Activated CD8-positive, alpha-beta memory T cell treated with anti-CD3 and anti-CD28 coated beads, Interleukin-2, amount 50 U/mL, for 4 hours (primary cell): Measurements from ENCODE around the gene CNTN5.

ENCODE experiments used
- DNase-seq: peaks from one replicate; pipeline ENCODE4 v3.0.0-alpha.2; 2020

CNTN5 gene

DNA sequence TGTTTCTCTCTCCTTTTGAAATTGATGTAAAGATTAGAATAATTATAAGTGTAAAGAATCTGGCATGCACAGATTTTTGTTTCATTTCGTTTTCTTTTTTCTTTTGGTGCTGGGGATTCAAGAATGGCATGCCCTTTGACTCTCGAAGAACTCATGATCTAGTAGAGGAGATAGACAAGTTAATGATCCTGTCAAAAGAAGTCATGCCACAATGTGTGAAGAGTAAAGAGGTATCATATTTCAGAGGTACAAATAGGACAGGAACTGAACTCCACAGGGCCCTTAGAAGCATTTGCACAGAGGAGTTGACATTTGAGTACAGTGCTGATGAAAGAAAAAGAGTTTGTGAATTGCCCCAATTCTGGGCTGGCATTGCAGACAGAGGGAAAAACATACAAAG is 958.3 kb downstream of the CNTN5 start:
- DNase-seq: no peak

DNA sequence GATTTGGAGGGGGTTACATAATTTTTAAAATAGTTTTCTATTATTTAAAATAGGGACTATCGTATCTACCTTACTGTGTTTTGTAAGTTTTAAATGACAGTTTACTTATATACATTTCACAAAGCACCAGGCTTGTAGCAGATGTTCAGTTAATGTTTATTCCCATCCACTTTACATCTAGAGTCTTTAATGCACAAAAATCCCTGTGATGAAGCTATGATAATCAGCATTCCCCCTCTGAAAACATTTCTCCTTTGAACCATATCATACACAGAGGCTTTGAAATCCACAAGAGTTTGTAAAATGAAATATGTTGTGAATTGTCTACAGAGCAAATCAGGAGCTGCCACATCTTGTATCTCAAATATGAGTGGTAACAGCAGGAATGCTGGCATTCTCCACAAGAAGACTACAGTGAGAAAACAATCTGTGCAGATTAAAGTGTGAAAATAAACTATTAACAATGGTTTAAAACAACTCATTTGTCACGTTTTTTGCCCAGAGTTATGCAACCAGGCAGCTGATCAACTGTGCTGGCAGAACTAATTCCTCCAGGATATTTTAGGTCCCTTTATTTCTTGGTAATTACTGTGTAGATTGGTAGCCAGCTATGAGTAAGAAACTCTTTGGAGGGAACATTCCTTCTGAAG is 967.2 kb downstream of the CNTN5 start:
- DNase-seq: no peak

DNA sequence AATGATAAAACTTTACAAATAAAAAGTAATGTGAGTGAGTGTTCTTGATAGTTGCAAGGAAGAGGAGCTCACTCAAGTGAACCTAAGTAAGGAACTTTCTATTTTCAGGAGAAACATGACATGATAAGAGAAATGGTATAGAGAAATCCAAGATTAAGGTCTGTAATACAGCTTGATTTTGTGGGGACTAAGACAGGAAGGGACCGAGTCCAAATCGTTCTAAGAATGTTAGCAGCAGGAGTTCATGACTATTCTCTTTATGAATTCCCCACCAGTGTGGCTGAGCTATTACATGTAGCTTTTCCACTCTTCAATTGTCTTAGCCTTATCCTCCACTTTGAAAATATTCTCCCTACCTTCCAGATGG is 967.7 kb downstream of the CNTN5 start:
- DNase-seq: no peak

DNA sequence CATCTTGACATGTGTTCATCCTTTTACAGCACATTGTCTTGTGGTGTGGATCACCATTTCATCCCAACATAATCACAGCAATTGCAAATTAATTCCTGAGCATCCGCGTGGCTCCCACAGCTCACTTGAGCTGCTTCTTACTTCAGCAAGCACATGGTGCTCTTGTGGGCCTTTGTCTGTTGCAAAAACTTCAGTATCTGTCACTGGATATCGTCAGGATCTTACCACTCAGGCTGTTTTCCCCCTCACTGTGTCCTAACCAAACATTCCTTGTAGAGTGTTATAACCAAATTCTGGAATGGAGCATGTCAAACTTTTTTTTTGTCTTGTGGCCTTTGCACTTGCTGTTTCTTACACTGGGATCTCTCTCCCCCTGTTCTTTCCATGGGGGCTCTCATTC is 983.2 kb downstream of the CNTN5 start:
- DNase-seq: no peak

DNA sequence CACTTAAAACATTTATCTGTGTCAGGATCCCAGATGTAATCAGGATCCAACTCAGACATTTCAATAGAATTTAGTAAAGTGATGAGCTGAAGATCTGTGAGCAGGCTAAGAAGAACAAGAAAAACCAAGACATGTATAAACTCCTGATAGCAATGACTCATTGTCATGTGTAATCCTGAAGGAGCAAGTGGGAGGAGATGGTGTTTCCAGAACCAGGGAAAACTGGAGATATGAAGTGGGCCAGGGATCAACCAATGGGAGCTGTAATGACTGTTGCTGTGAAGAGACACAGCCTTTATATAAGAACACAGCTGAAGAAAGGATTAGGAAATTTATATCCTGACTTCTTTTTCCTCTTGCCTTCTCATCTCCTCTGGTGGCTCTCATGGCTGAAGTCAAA is 983.8 kb downstream of the CNTN5 start:
- no peak for DNase-seq

DNA sequence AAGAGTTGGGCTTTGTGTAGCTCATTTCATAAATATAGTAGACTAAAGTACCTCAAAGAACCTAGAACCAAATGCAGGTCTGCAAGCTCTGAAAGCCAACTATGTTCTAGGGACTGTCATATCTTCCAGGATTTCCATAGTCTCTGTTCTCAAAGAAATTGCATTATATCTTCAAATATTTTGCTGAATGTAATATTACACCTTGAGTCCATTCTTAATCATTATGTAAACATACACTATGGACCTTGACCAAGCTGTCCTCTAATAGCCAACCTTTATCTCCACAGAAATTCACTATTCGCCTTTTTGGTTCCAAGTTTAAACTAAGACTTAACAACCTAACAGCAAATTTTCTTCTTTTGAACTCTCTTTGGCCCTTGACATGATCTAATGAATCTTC is 987.7 kb downstream of the CNTN5 start:
- DNase-seq: no peak

DNA sequence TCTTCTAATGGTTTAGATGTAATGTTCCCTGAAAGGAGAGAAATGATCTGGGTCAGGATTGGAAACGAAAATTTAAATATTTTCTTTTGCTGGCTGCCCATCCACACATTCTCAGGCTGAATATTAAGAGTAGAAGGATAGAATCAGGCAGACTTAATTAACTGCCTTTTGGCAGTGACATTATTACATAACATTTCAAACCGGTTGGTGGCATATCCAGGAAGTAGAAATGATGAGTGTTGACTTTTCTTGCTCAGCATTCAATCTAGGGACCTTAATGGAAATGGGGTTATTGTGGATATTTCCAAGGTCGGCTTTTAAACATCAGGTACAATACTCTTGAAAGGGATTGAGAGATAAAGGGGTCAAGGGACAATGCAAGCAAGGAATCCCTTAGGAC is 989.0 kb downstream of the CNTN5 start:
- DNase-seq: no peak

DNA sequence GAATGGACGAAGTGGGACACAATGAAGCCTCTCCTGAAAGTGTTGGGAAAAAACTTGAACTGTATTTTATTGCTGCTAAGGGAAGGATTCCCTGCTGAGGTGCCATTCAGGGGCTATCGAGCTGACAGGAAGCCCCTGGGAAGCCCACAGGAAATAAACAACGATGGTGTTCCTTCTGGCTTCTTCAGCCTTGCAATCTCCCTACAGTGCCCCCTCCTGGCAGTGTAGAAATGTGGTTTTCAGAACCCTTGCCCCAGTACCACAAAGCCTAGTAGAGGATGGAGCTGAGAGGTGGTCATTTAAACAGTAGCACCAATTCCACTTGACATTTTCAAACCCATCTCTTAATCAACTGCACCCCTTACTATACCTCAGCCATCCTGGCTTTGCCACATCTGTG is 989.6 kb downstream of the CNTN5 start:
- DNase-seq: no peak

DNA sequence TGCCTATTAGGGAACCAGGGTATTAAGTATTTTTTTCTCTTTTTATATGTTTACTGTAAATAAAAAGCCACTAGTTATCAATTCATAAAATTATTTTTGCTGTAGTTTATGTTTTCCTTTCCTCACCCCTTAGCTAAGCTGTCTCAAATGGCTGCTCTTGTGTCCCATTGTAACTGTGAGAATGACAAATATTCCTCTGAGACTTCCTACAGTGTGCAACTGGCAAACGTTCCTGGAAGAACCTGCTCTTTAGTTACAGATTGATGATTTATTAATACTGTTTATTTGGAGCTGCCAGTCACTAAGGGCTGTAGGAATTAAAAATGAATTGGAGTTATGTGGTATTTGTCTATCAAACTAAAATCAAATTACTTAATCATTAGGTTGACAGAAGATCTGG is 990.9 kb downstream of the CNTN5 start:
- DNase-seq: no peak

DNA sequence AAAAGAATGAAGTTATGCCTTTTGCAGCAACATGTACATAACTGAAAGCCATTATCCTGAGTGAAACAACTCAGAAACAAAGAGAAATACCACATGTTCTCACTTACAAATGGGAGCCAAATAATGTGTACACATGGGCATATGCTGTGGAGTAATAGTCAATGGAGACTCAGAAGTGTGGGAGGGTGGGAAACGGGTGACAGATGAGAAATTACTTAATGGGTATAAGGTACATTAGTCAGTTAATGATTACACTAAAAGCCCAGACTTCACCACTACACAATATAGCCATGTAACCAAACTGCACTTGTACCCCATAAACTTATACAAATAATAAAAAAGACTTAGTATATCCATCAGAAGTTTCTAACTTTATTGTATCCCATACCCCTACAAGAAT is 992.3 kb downstream of the CNTN5 start:
- DNase-seq: no peak

DNA sequence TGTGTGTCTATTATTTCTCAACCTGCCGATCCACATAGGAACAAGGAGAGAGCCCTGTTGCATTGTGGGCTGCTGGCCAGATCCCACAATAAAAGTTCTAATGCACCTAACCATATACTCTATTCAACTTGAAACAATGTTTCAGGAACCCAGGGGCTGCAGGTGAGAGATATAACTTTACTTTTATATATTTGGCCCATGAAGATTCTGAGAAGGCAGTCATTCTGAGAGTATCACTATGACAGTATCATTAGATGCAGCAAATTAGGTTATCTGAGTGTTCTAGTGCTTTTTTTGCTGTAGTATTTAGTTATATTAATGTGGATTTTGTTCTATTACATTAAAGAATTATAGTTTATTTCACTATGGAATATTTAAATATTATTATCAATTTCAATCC is 1011.2 kb downstream of the CNTN5 start:
- DNase-seq: no peak

DNA sequence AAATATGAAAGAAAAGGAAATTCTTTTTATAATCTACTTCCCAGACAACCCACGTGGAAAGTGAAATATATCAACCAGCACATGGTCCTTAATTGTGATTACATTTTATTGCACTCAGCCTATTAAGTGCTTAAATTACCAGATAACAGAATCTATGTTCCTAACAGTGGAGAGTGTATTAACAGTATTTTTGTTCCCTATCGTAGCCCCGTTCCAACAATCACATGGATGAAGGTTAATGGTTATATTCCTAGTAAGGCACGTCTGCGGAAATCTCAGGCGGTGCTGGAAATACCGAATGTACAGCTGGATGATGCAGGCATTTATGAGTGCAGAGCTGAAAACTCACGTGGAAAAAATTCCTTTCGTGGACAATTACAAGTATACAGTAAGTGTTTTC is 1040.3 kb downstream of the CNTN5 start:
- no peak for DNase-seq

DNA sequence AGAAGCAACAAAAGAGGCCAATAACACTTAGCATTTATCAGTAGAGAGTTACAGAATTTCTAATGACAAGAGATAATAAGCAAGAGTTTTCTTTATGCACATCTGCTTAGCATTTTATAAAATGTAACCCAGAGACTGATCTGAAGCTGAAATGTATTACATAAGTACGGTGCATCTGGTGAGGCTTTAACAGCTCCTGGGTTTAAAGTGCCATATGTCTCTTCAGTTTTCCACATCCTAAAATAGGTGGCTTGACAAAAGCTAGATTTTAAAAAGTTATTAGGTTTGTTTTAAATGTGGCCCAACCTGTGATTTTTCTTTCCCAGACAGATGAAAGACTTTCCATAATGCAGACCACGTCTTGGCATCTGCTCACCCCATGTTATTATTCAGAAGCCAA is 1045.7 kb downstream of the CNTN5 start:
- DNase-seq: no peak

DNA sequence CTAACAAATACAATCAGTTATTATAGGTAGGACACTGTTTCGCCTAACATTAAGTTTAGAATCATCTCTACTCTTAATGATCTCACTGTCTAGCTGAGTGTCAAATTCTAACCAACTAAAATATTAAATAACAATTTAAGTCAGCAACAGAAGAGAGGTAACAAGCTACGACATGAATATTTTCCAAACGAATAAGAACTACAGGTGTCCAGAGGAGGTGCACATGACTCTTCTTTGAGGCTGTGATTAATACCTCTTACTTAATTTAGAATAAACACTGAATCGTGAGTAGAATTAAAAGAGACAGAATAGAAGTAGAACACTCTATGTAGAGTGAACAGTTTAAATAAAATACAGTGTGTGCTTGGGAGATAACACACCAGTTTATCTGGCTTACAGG is 1047.4 kb downstream of the CNTN5 start:
- no peak for DNase-seq

DNA sequence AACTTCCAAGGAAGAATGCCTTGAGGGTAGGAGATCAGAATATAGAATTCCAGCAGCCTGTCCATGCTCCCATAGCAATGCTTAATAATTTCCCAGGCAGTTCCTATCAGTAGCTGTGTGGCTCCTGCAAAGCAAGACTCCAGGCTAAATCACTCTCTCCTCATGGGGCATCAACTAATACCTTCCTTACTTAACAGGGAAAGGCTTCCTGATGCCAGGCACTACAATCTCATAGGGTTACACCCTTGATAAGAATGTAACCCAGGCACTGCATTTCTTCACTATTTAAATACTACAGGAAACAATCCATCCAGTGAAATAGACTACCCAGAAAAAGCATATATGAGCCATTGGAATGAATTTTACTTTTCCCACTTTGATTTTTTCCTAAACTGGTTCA is 1051.4 kb downstream of the CNTN5 start:
- DNase-seq: no peak

DNA sequence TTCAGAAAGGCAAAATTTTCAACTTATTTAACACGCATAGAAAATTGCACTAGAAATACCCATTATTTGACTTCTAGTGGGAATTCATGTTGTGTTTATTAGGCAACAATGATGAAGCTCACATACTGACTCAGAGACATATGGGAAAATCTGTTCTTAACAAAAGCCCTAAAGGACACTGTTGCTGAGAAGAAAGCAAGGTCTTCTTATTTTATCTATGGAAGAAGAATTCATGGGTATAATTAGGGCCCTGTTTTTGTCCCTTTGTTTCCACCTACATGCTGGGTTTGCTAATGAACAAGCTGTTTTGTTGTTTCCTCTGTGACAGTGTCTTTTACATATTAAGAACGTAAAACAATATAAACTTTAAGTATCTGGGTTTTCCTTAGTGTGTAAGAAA is 1059.6 kb downstream of the CNTN5 start:
- DNase-seq: no peak

DNA sequence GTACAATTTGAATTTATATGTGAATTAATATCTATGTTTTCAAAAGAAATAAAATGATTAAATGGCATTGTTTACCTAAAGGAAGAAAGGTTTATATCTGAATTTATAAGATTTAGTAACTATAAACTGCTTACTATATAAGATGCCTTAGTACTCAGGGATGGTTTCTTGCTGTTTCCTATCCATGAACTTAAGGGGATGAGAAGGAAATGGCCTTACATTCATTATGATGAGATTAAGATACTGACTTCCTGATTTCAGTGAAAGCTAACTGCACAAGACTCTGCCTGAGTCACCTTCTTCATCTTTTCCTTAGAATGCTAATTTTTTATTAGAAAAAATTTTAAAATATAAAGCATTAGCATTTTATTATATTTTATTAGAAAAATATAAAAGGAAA is 1060.1 kb downstream of the CNTN5 start:
- no peak for DNase-seq

DNA sequence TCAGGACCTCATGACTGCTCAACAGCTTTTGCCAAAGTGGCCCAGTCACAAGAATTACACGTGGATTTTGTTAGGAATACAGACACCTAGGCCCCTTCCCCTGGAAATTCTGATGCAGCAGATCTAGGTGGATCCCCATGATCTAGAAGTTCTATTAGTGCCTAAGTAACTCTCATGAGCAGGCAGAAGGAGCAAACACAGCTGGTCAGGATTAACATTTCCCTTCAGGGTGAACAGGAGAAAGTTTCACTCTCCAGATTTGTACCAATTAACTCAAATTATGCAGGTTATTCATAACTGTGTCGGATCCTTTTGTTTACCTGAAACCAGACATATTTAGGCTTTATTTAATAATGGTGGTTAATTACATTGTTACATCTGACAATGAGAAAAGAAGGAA is 1072.9 kb downstream of the CNTN5 start:
- no peak for DNase-seq

DNA sequence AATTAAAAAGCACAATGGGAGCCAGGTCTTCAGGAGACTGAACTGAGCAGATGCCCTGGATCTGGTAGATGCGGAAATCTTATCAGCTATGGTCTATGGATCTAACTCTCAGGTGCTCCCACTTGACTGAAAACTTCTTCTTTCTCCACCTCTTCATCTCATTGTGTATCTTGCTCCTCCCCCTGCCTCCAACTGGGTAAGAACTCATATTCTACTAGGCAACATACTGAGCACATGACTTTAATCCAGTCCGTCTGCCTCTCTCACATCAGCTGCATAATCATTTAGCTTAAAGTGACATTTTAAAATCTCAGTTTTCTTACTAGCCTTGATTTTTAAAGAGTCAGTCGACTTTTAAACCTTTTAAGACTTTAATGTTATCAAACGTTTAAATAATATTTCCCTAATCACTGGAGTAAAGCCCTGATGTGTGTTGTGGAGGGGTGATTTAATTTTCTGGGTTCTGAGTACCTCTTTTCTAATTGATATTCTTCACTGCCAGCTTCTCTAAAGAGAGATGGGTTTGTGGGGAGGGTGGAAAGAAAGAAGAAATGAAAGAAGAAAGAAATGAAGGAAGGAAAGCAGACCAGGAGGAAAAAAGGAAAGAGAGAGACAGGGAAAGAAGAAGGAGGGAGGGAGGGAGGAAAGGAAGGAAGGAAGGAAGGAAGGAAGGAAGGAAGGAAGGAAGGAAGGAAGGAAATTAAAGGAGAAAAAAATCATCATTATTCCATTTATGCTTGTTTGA is 1073.5 kb downstream of the CNTN5 start:
- no peak for DNase-seq

DNA sequence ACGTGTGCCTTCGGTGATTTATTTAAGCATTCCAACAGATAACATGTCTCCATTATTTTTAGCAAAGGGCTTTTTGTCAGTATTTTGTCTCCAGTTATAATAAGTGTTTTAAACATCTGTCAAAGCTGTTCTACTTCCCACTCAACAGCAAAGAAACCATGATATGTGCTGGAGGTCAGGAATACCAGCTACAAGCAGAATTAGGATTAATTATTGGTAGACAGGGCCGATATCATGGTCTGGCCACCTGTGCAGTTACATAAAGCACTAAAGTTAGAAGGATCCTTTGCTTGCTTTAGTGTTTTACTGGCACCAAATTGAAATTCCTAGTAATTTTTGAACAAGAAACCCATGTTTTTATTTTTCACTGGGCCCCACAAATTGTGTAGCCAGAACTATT is 1075.1 kb downstream of the CNTN5 start:
- DNase-seq: no peak

DNA sequence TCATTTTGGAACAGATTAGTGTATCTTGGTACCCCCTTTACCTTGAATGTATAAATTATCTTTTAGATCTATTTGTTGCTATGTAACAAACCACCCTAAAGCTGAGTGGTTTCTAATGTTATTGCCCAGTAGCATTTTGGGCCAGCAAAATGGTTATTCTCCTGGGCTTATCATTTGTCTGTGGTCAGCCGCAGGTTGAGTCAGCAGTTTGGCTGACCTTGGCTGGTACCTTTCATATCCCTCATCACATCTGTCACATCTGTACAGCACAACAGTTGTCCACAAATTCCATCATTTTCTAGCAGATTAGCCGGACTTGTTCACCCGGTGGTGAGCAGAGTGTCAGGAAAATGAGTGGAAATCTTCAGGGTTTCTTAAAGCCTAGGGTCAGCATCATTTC is 1077.8 kb downstream of the CNTN5 start:
- no peak for DNase-seq

DNA sequence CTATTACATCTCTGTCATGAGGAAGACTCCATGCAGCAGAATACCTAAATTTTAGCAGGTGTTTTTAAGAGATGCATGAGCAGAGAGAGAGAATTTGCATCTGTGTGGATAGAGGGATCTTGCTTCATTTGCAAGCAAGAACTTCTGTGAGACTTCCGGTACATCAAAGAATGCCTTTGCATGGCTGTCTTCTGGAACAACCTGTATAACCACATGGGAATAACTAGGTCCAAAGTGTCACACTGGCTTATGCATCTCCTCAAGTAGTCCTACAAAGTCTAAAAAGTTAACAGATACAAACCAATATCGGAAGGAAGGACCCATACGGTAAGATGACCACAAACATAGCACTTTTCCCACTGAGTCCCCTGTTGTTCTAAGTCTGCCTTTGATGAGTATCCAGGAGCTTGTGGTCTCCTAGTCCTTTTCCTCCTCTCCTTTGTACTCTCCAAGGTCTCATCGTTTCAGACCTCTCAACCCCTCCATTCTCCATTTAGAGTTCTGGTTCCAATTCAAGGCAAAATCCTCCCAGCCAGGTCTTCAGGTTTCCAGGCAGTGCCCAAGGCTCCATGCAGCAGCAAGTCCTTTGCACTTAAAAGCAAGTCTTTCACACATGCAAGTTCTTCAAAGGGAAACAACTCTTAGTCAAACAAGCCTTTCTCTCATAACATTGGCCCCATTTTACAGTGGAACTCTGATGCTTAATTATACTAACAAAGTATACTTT is 1084.7 kb downstream of the CNTN5 start:
- no peak for DNase-seq

DNA sequence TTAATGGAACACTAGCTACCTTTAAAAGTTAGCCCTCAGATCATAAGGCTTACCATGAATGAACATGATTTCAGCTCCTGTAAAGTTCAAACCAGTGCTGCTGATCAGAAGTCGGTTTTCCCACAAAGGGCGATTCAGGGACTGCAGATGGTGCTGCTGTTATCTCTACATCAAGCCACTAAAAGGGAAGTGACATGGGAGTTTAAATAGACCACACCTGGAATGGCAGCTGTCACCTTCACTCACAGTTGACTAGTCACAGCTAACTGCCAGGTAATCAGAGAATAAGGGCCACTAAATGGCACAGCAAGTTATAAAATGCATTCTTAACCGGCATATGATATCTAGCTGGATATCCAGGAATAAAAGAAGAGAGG is 1085.2 kb downstream of the CNTN5 start:
- no peak for DNase-seq

DNA sequence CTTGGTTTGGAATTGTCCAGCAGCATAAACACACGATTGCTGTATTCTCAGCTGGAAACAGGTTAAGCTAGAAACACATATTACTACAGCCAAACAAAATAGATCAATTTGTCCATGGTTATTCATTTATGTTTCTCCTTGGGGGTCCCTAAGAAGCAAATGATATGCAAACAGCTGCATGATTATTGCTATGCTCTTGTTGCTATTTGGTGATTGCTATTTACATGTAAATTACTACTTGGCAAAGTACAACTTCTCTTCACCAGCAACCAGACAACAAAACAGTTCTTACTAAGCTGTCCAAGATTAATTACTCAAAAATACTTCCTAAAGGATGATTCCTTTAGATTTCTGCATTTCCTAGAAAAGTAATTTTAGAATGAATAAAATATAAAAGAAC is 1098.4 kb downstream of the CNTN5 start:
- DNase-seq: no peak

DNA sequence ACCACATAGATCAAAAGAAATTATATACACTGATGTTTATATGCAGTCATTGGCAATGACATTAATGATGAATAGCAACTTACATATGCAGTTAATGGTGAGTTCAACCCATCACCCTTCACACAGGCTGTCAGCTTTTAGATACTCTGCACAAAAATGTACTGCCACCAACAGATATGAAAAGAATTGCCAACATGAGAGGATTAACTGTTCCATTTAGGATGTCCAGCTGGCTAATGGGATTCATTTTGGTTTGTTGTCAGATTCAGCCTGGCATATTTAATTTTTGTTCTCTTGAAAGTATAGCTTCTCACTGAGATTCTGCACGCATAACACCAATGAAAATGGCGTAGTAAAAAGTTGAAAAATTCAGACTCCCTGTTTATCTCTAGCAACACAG is 1112.4 kb downstream of the CNTN5 start:
- DNase-seq: no peak
